ENCODE results near the gene SLC22A4.

Gene SLC22A4

GRCh38 chr5:132381614-132382013, 87.4 kb downstream of the SLC22A4 start:
- Histone ChIP-seq H3K27me3 (replicated peaks; ENCODE audit: insufficient read depth, low read length) (no peaks in the 10 kb centered on the region), H3K9me3 (replicated peaks; ENCODE audit: insufficient read depth, low read length) (no peaks in the 10 kb centered on the region), H3K9me2 (replicated peaks; ENCODE audit: insufficient read depth, low read length) (no peaks in the 10 kb centered on the region), H3K36me3 (replicated peaks; ENCODE audit: insufficient read depth, low read length) (no peaks in the 10 kb centered on the region), H3K27ac (ENCODE audit: low read length) (no peak overlapping the region), H4K20me1 (ENCODE audit: insufficient read depth, low read length) (no peaks in the 10 kb centered on the region), H3K4me2 (ENCODE audit: low read depth, low read length) (no peak overlapping the region), H3K4me3 (ENCODE audit: low read length) (no peak overlapping the region), H3K9ac (ENCODE audit: low read length) (no peak overlapping the region), H3F3A (ENCODE audit: insufficient read depth, low read length) (0 out of 2 replicates have a peak, but pooled peaks cover 2% of the 10 kb centered on the region), H2AFZ (ENCODE audit: low read length) (no peak overlapping the region), H3K4me1 (ENCODE audit: low read length) (peaks cover 16% of the 10 kb centered on the region), H3K79me2 (ENCODE audit: low read length) (no peaks in the 10 kb centered on the region)
- no peak for DNase-seq
- no peak for TF ChIP-seq EZH2phosphoT487 (IDR thresholded peaks at IDR 0.05; ENCODE audit: low read length)
- TF ChIP-seq, protein P1, sequence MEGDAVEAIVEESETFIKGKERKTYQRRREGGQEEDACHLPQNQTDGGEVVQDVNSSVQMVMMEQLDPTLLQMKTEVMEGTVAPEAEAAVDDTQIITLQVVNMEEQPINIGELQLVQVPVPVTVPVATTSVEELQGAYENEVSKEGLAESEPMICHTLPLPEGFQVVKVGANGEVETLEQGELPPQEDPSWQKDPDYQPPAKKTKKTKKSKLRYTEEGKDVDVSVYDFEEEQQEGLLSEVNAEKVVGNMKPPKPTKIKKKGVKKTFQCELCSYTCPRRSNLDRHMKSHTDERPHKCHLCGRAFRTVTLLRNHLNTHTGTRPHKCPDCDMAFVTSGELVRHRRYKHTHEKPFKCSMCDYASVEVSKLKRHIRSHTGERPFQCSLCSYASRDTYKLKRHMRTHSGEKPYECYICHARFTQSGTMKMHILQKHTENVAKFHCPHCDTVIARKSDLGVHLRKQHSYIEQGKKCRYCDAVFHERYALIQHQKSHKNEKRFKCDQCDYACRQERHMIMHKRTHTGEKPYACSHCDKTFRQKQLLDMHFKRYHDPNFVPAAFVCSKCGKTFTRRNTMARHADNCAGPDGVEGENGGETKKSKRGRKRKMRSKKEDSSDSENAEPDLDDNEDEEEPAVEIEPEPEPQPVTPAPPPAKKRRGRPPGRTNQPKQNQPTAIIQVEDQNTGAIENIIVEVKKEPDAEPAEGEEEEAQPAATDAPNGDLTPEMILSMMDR (IDR thresholded peaks at IDR 0.05; ENCODE audit: low read length): no peak
- no peak for TF ChIP-seq EZH2 (optimal IDR thresholded peaks at IDR 0.05; ENCODE audit: low read depth, low read length)

DNA sequence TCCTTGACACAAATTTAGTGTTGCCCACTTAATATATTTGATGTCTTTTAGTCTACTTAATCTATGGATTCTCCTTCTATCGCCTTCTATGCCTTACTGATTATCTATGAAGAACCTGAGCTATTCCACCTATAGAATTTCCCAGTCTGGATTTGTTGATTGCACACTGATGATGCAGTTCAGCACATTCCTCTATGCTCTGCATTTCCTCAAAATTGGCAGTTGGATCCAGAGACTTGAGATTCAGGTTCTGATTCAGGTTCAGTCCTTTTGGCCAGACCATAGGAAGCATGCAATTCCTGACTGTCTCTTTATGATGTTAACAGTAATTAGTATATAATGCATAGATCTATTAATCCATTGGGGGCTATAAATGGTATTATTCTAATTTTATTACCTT, 89.1 kb downstream of the SLC22A4 start:
- Histone ChIP-seq H3K4me1 (ENCODE audit: low read length) (peaks cover 30% of the 10 kb centered on the region), H3K9me3 (replicated peaks; ENCODE audit: insufficient read depth, low read length) (no peaks in the 10 kb centered on the region), H3K27me3 (replicated peaks; ENCODE audit: insufficient read depth, low read length) (no peaks in the 10 kb centered on the region), H3K9me2 (replicated peaks; ENCODE audit: insufficient read depth, low read length) (no peaks in the 10 kb centered on the region), H4K20me1 (ENCODE audit: insufficient read depth, low read length) (no peaks in the 10 kb centered on the region), H3K79me2 (ENCODE audit: low read length) (no peaks in the 10 kb centered on the region), H3K4me3 (ENCODE audit: low read length) (no peak overlapping the region), H3F3A (ENCODE audit: insufficient read depth, low read length) (0 out of 2 replicates have a peak, but pooled peaks cover 2% of the 10 kb centered on the region), H2AFZ (ENCODE audit: low read length) (no peak overlapping the region), H3K36me3 (replicated peaks; ENCODE audit: insufficient read depth, low read length) (no peaks in the 10 kb centered on the region), H3K27ac (ENCODE audit: low read length) (no peak overlapping the region), H3K4me2 (ENCODE audit: low read depth, low read length) (no peak overlapping the region), H3K9ac (ENCODE audit: low read length) (no peak overlapping the region)
- TF ChIP-seq EZH2 (optimal IDR thresholded peaks at IDR 0.05; ENCODE audit: low read depth, low read length): no peak
- TF ChIP-seq EZH2phosphoT487 (IDR thresholded peaks at IDR 0.05; ENCODE audit: low read length): no peak
- TF ChIP-seq, protein P1 (IDR thresholded peaks at IDR 0.05; ENCODE audit: low read length): no peak
- DNase-seq: no peak

DNA sequence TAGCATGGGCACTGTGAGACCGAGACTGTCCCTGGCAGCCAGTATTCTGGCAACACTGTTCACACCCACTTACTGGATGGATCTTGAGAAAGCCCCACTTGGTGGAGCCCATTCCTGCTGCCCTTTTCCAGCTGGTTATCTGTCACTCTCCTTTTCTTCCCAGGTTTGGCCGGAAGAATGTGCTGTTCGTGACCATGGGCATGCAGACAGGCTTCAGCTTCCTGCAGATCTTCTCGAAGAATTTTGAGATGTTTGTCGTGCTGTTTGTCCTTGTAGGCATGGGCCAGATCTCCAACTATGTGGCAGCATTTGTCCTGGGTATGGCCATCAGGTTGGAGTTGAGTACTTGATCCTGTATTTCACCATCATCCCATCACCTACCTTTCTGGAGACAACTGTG, 89.8 kb downstream of the SLC22A4 start:
- TF ChIP-seq EZH2 (optimal IDR thresholded peaks at IDR 0.05; ENCODE audit: low read depth, low read length) (no peak), EZH2phosphoT487 (IDR thresholded peaks at IDR 0.05; ENCODE audit: low read length) (no peak)
- TF ChIP-seq, protein P1 (IDR thresholded peaks at IDR 0.05; ENCODE audit: low read length): no peak
- no peak overlapping the region for H3K4me3 ChIP-seq (ENCODE audit: low read length)
- no peak overlapping the region for H3K4me2 ChIP-seq (ENCODE audit: low read depth, low read length)
- no peak overlapping the region for H3K9ac ChIP-seq (ENCODE audit: low read length)
- no peak overlapping the region for H2AFZ ChIP-seq (ENCODE audit: low read length)
- no peaks in the 10 kb centered on the region for H3K79me2 ChIP-seq (ENCODE audit: low read length)
- H3K9me3 ChIP-seq (replicated peaks; ENCODE audit: insufficient read depth, low read length): no peaks in the 10 kb centered on the region
- 0 out of 2 replicates have a peak, but pooled peaks cover 2% of the 10 kb centered on the region for H3F3A ChIP-seq (ENCODE audit: insufficient read depth, low read length)
- no peaks in the 10 kb centered on the region for H4K20me1 ChIP-seq (ENCODE audit: insufficient read depth, low read length)
- no peak overlapping the region for H3K27ac ChIP-seq (ENCODE audit: low read length)
- no peak for DNase-seq
- peaks cover 31% of the 10 kb centered on the region for H3K4me1 ChIP-seq (ENCODE audit: low read length)
- H3K9me2 ChIP-seq (replicated peaks; ENCODE audit: insufficient read depth, low read length): no peaks in the 10 kb centered on the region
- H3K27me3 ChIP-seq (replicated peaks; ENCODE audit: insufficient read depth, low read length): no peaks in the 10 kb centered on the region
- no peaks in the 10 kb centered on the region for H3K36me3 ChIP-seq (replicated peaks; ENCODE audit: insufficient read depth, low read length)

Data from MM.1S (cell line).